Suprapubic skin (tissue), 4 donors: Measurements from ENCODE around the gene NOS1AP.

Source experiments
- CTCF ChIP-seq, 2 donors: fragments of 200-600 bp in 1 of 2; fragments of 450-650 bp in 1 of 2; sonication (generic) in 1 of 2; IDR thresholded peaks; one replicate each; pipeline ENCODE4 v1.5.1; 2016 to 2019; ENCODE audit warnings: antibody characterized with exemption in 2 of 2, mild to moderate bottlenecking in 1 of 2, moderate library complexity in 1 of 2
- EP300 ChIP-seq: sonication (generic); formaldehyde crosslinking; IDR thresholded peaks from one replicate; pipeline ENCODE4 v1.6.1; 2017; ENCODE audit warnings: antibody characterized with exemption
- POLR2AphosphoS5 ChIP-seq, 3 donors: sonication (generic); formaldehyde crosslinking; IDR thresholded peaks; one replicate each; pipeline ENCODE4 v1.6.1; 2017; ENCODE audit warnings: antibody characterized with exemption in 3 of 3

GRCh38 chr1:162218546-162218945 is 149.1 kb downstream of the NOS1AP start:
- no peak for TF ChIP-seq CTCF (IDR thresholded peaks at IDR 0.05)
- no peak for TF ChIP-seq EP300
- TF ChIP-seq POLR2AphosphoS5 (IDR thresholded peaks at IDR 0.05) = no peak
